ENCODE data around the gene IGSF21.

GRCh38 chr1:18191037-18191436 is 83.4 kb downstream of the IGSF21 start:
- TF ChIP-seq ASH2L (IDR thresholded peaks at IDR 0.05; ENCODE audit: low read length), result no peak
- no peak for TF ChIP-seq CTCF (IDR thresholded peaks at IDR 0.05; ENCODE audit: control extremely low read depth in 1 of 3, insufficient read depth in 1 of 3, low read depth in 1 of 3, low read length in 3 of 3)
- no peak for TF ChIP-seq POLR2AphosphoS5 (IDR thresholded peaks at IDR 0.05; ENCODE audit: low read depth, low read length)
- no peak for TF ChIP-seq SIN3A (conservative IDR thresholded peaks at IDR 0.05 in 1 of 2, IDR thresholded peaks at IDR 0.05 in 1 of 2; ENCODE audit: low read depth in 1 of 2, low read length in 2 of 2)
- TF ChIP-seq EGR1 (IDR thresholded peaks at IDR 0.05; ENCODE audit: borderline replicate concordance, low read depth, low read length), result no peak
- no peak for TF ChIP-seq SRF (IDR thresholded peaks at IDR 0.05; ENCODE audit: low read depth, low read length)
- TF ChIP-seq CEBPB (IDR thresholded peaks at IDR 0.05; ENCODE audit: low read depth, low read length), result no peak
- no peak for TF ChIP-seq CHD2 (IDR thresholded peaks at IDR 0.05; ENCODE audit: low read length)
- TF ChIP-seq, protein P1, sequence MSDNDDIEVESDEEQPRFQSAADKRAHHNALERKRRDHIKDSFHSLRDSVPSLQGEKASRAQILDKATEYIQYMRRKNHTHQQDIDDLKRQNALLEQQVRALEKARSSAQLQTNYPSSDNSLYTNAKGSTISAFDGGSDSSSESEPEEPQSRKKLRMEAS (IDR thresholded peaks at IDR 0.05), result no peak
